Measurements from ENCODE around the gene HBP1.
"Not testable (repeated sequence)": the region's sequence is repeated elsewhere in the genome, so short reads cannot be mapped to it uniquely, and the experiment has no call there.

DNA sequence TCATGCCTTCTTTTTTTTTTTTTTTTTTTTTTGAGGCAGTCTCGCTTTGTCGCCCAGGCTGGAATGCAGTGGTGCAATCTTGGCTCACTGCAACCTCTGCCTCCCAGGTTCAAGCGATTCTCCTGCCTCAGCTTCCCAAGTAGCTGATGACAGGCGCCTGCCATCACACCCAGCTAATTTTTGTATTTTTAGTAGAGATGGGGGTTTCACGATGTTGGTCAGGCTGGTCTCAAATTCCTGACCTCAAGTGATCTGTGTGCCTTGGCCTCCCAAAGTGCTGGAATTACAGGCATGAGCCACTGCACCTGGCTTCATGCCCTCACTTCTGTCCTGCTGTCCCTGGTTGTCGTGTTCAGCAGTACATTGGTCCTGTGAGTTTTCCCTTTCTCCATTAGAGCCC, 52.0 kb downstream of the HBP1 start:
- not testable (repeated sequence) for TF ChIP-seq POLR2A (IDR thresholded peaks at IDR 0.05)
- TF ChIP-seq, protein P1, sequence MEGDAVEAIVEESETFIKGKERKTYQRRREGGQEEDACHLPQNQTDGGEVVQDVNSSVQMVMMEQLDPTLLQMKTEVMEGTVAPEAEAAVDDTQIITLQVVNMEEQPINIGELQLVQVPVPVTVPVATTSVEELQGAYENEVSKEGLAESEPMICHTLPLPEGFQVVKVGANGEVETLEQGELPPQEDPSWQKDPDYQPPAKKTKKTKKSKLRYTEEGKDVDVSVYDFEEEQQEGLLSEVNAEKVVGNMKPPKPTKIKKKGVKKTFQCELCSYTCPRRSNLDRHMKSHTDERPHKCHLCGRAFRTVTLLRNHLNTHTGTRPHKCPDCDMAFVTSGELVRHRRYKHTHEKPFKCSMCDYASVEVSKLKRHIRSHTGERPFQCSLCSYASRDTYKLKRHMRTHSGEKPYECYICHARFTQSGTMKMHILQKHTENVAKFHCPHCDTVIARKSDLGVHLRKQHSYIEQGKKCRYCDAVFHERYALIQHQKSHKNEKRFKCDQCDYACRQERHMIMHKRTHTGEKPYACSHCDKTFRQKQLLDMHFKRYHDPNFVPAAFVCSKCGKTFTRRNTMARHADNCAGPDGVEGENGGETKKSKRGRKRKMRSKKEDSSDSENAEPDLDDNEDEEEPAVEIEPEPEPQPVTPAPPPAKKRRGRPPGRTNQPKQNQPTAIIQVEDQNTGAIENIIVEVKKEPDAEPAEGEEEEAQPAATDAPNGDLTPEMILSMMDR (IDR thresholded peaks at IDR 0.05): not testable (repeated sequence)

All from stomach (tissue), 4 donors.